Large intestine (tissue), 12 donors: Measurements from ENCODE around the gene GLI2. TPM values are rescaled to one million over a fixed set of nuclear protein-coding genes. Genes with fewer than 3 reads are reported as not detected.

ENCODE experiments used
- DNase-seq, 2 donors: peaks; one replicate each; pipeline versions ENCODE4 v3.0.0 to v3.0.0-alpha.2; 2013
- H3K27ac ChIP-seq: one replicate; pipeline ENCODE4 v1.5.1; 2013; ENCODE audit warnings: low read length
- H3K27me3 ChIP-seq: 2 replicates; pipeline ENCODE4 v1.6.1; 2013; ENCODE audit warnings: low read length; ENCODE audit not compliant: control insufficient read depth, insufficient read depth
- H3K36me3 ChIP-seq: 2 replicates; pipeline ENCODE4 v1.6.1; 2013; ENCODE audit warnings: low read length; ENCODE audit not compliant: control insufficient read depth, insufficient read depth
- H3K4me1 ChIP-seq: one replicate; pipeline ENCODE4 v1.6.1; 2013; ENCODE audit warnings: low read length; ENCODE audit not compliant: control insufficient read depth, insufficient read depth
- H3K4me3 ChIP-seq: one replicate; pipeline ENCODE4 v1.5.1; 2013; ENCODE audit warnings: low read length
- H3K9me3 ChIP-seq: one replicate; pipeline ENCODE4 v1.6.1; 2013; ENCODE audit warnings: mild to moderate bottlenecking, low read depth, low read length, moderate library complexity; ENCODE audit not compliant: control insufficient read depth
- WGBS: methylation state at CpG from one replicate; pipeline ENCODE4 v1.1.5; 2013; ENCODE audit warnings: low lambda C conversion rate; ENCODE audit not compliant: insufficient coverage; 5-methylcytosine and 5-hydroxymethylcytosine counted together
- long read RNA-seq, 11 donors: transcript quantifications; one replicate each; lab custom pipeline, GENCODE V29; 2026
- polyA plus RNA-seq: library from polyadenylated mRNA; unstranded; fragments of 120-200 nt; gene quantifications from one replicate; pipeline ENCODE4 v1.2.1, GENCODE V29; 2013

The GLI2 gene
- polyA plus RNA-seq: 4.1 TPM
- long read RNA-seq, donor 1: 0 reads
- long read RNA-seq, donor 2: 0 reads
- long read RNA-seq, donor 3: 0 reads
- long read RNA-seq, donor 4: 0 reads
- long read RNA-seq, donor 5: 0 reads
- long read RNA-seq, donor 6, partial matches to known transcripts: 5 of 5 reads
- long read RNA-seq, donor 6, other reads (novel, unspliced or antisense): 0 of 5 reads
- long read RNA-seq, donor 7: 0 reads
- long read RNA-seq, donor 8: 0 reads
- long read RNA-seq, donor 9, partial matches to known transcripts: 0 of 1 reads
- long read RNA-seq, donor 9, other reads (novel, unspliced or antisense): 0 of 1 reads
- long read RNA-seq, donor 10: 0 reads
- long read RNA-seq, donor 11: 0 reads

DNA sequence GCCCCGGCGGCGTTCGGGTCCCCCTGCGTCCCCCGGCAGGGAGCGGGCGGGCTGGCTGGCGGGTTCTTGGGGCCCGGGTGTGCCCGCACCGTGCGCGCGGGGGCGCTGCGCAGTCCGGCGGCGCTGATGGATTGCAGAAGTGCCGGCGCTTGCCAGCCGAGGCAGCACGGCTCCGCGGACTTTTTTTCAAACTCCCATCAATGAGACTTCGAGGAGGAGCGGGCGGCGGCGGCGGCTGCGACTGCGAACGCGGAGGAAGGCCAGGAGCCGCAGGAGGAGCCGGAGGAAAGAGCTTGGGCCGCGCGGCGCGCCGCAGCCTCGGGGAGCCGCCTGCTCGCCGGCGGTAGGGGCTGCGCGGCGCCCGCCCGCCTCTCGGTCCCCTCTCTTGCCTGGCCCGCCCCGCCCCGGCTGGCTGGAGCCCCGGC, at the start of gene GLI2:
Gene GLI2 (plus strand): TSS at position 123 of the 425 bp plus-strand sequence. CDS start 61,453 bp downstream, outside the sequence.
- peak; percentile 60 to 72 for DNase-seq
- peaks cover 8% of the 10 kb centered on the region for H3K9me3 ChIP-seq
- H3K4me1 ChIP-seq: peaks cover 25% of the 10 kb centered on the region
- H3K36me3 ChIP-seq: no peaks in the 10 kb centered on the region
- H3K27me3 ChIP-seq: peaks cover 91% of the 10 kb centered on the region
- whole genome bisulfite sequencing: no CpG with 5 or more reads among the region's 59 CpGs
- H3K4me3 ChIP-seq: peak within 1 kb of the TSS; percentile 52
- peak within 1 kb of the TSS; percentile 76 for H3K27ac ChIP-seq

DNA sequence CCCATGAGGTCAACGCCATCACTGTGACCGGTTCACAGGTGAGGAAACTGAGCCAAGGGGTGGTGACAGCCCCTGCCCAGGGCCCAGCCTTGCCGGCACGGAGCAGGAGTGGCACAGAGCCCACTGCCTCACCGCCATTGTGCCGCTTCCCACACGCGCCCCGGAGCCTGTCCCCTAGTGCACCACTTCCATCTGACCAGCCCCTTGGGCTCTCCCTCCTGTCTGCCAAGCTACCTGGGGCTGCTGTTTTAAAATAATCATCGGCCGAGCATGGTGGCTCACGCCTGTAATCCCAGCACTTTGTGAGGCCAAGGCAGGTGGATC, 49.7 kb upstream of the GLI2 start:
- Histone ChIP-seq H3K36me3 (no peaks in the 10 kb centered on the region), H3K4me1 (no peaks in the 10 kb centered on the region), H3K9me3 (no peaks in the 10 kb centered on the region), H3K27ac (no peak overlapping the region), H3K27me3 (peaks cover 25% of the 10 kb centered on the region), H3K4me3 (no peak overlapping the region)
- no peak for DNase-seq
- WGBS: no CpG with 5 or more reads among the region's 12 CpGs

DNA sequence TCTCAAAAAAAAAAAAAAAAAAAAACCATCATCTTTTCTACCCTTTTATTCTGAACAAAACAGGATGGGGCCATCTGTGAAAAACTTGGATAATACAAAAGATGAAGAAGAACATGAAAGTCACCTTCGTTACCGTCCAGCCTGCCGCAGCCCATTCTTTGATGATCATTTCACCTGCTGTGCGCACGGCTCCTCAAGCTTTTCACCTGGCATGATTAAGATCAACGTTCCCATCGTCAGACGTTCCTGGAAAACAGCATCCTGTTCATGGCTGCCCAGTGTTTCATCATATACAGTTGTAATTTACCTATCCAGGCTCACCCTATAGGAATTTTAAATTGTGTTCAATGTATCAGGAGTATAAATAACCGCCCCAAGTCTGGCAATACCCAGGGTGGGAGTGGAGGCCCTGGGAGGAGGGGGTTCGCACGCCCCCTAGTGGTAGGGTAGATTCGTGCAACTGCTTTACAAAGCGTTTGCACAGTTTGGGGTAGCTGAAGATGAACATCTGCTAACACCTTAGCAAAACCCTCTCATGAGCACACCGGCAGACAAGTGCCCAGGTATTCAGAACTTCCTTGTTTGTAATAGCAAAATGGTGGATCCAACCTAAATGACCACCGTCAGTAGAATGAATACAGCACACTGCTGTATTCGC, 49.0 kb upstream of the GLI2 start:
- WGBS: 95% methylated on average over 4 of the region's 16 CpGs
- Histone ChIP-seq H3K36me3 (no peaks in the 10 kb centered on the region), H3K27me3 (peaks cover 23% of the 10 kb centered on the region), H3K4me1 (no peaks in the 10 kb centered on the region), H3K4me3 (no peak overlapping the region), H3K9me3 (no peaks in the 10 kb centered on the region), H3K27ac (no peak overlapping the region)
- DNase-seq: no peak

DNA sequence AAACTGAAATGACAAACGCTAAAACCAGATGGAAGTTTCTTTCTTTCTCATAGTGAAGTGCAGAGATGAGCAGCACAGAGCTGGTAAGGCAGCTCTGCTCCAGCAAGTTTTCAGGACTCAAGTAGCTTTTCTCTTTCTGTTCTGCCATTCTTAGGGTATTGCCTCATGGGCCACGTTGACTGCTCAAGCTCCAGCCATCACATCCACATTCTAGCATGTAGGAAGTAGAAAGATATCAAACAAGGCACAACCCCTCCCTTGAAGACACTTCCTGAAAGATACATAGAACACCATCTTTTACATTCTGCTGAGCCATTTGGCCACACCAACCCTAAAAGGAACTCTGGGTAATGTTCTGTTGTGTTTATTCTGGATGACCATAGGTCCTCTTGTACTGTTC, 48.5 kb upstream of the GLI2 start:
- H3K9me3 ChIP-seq: no peaks in the 10 kb centered on the region
- H3K36me3 ChIP-seq: no peaks in the 10 kb centered on the region
- DNase-seq: no peak
- H3K4me1 ChIP-seq: no peaks in the 10 kb centered on the region
- H3K4me3 ChIP-seq: no peak overlapping the region
- WGBS: no CpG with 5 or more reads among the region's 2 CpGs
- H3K27me3 ChIP-seq: peaks cover 23% of the 10 kb centered on the region
- H3K27ac ChIP-seq: no peak overlapping the region

DNA sequence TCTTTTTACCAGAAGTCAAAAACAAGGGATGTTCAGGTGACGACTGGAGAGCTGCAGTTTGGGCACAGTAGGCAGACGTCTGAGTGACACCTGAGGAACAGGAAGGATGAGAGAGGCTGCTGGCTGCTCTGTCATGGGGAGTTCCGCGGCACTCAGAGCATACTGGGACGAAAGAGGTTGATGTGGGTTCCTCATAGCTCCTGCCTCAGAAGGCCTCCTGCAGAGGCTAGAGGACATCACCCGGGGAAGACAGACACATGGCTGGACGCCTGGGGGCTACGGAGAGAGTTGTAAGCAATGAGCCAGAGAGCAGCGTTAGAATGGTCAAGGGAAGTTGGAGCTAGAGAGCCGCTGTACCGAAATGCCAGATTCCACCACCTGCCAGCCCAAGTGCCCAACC, 45.1 kb upstream of the GLI2 start:
- H3K36me3 ChIP-seq: no peaks in the 10 kb centered on the region
- no peaks in the 10 kb centered on the region for H3K4me1 ChIP-seq
- no peak overlapping the region for H3K27ac ChIP-seq
- WGBS: no CpG with 5 or more reads among the region's 11 CpGs
- no peaks in the 10 kb centered on the region for H3K9me3 ChIP-seq
- DNase-seq: no peak
- H3K27me3 ChIP-seq: peaks cover 44% of the 10 kb centered on the region
- H3K4me3 ChIP-seq: no peak overlapping the region

DNA sequence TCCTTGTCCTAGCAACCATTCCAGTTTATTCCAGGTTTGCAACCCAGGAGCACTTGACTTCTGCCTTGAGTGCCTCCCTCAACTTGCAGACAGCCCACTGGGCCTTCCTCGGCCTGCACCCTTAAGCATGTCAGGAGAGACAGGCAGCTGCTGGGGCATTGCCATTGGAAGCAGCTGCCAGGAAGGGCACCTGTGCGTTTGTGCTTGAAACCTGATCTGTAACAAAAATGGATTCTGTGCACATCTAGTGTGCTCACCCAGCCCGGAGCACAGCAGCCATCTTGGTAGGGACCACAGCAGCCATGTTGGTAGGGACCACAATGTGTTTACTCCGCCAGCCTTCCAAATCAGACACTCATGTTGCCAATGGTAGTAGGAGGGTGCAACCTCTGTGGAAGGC, 44.3 kb upstream of the GLI2 start:
- H3K27me3 ChIP-seq: peaks cover 50% of the 10 kb centered on the region
- no peaks in the 10 kb centered on the region for H3K9me3 ChIP-seq
- no peaks in the 10 kb centered on the region for H3K36me3 ChIP-seq
- no peak for DNase-seq
- H3K4me1 ChIP-seq: no peaks in the 10 kb centered on the region
- WGBS: no CpG with 5 or more reads among the region's 4 CpGs
- no peak overlapping the region for H3K4me3 ChIP-seq
- no peak overlapping the region for H3K27ac ChIP-seq

DNA sequence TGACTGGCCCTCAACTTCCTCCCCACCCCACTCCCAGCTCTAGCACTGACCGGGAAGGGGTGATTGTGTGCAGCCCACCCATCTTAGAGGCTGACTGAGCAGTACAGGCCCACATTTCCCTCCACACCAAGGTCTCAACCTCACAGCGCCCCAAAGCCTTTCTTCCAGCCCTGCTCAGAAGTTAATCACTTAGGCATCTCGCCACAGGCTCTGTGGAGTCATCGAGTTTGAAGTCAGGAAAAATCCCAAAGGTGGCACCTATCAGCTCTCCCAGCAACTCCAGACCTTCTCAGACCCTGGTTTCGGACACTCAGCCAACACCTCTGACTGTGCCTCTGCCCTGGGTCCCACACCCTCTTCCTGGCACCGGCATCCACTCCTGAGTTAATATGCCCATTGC, 43.0 kb upstream of the GLI2 start:
- Histone ChIP-seq H3K27ac (no peak overlapping the region), H3K27me3 (peaks cover 52% of the 10 kb centered on the region), H3K36me3 (no peaks in the 10 kb centered on the region), H3K9me3 (no peaks in the 10 kb centered on the region), H3K4me1 (peaks cover 1% of the 10 kb centered on the region), H3K4me3 (no peak overlapping the region)
- WGBS: no CpG with 5 or more reads among the region's 6 CpGs
- no peak for DNase-seq

DNA sequence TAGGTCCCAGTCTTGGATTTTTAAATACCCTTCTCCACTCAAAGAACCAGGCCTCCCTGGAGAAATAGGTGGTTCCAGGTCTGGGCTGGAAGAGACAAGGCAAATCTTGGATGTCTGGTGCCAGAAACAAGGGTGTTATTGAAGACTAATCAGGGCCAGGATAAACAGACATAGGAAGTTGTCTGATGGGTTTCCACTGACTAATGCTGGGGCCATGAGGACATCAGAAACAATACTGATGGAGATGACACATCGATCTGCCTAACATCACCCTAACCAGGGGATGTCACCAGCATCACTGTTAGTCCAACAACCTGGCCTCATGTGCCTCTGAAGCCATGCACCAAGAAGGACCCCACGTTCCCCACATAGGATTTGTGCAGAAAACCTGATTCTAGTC, 42.5 kb upstream of the GLI2 start:
- WGBS: 80% methylated on average over 1 of the region's 2 CpGs
- no peak for DNase-seq
- no peak overlapping the region for H3K4me3 ChIP-seq
- peaks cover 52% of the 10 kb centered on the region for H3K27me3 ChIP-seq
- H3K4me1 ChIP-seq: peaks cover 3% of the 10 kb centered on the region
- no peaks in the 10 kb centered on the region for H3K9me3 ChIP-seq
- H3K27ac ChIP-seq: no peak overlapping the region
- H3K36me3 ChIP-seq: no peaks in the 10 kb centered on the region

DNA sequence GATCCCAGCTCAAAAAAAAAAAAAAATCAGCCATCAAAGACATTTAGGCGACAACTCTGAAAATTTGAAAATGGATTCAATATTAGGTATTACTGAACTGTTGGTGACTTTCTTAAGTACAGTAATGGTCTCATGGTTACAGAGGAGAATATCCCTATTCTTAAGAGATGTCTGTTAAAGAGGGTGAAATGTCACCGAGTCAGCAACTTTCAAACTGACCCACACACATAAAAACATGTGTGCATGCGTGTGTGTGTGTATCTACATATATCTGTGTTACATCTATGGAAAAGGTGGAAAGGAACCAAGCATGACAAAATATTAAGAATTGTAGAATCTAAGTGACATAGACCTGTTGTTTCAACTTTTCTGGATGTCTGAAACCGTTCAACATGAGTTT, 41.6 kb upstream of the GLI2 start:
- Histone ChIP-seq H3K27me3 (peaks cover 48% of the 10 kb centered on the region), H3K36me3 (no peaks in the 10 kb centered on the region), H3K4me1 (peaks cover 3% of the 10 kb centered on the region), H3K27ac (no peak overlapping the region), H3K4me3 (no peak overlapping the region), H3K9me3 (no peaks in the 10 kb centered on the region)
- 40% methylated on average over 1 of the region's 4 CpGs for WGBS
- DNase-seq: no peak

DNA sequence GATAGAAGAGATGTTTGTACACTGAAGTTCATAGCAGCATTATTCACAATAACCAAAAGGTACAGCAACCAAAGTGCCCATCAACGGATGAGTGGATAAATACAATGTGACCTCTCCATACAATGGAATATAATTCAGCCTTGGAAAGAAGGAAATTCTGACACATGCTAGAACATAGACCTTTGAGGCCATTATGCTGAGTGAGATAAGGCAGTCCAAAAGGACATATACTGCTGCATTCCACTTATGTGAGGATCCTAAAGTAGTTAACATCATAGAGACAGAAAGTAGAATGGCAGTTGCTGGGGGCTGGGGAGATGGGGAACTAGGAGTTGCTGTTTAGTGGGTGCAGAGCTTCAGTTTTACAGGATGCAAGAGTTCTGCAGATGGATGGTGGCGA, 38.2 kb upstream of the GLI2 start:
- Histone ChIP-seq H3K36me3 (no peaks in the 10 kb centered on the region), H3K4me1 (peaks cover 3% of the 10 kb centered on the region), H3K27ac (no peak overlapping the region), H3K4me3 (no peak overlapping the region), H3K9me3 (no peaks in the 10 kb centered on the region), H3K27me3 (peaks cover 42% of the 10 kb centered on the region)
- peak; percentile 69 to 82 for DNase-seq
- 100% methylated on average over 1 of the region's 2 CpGs for WGBS

DNA sequence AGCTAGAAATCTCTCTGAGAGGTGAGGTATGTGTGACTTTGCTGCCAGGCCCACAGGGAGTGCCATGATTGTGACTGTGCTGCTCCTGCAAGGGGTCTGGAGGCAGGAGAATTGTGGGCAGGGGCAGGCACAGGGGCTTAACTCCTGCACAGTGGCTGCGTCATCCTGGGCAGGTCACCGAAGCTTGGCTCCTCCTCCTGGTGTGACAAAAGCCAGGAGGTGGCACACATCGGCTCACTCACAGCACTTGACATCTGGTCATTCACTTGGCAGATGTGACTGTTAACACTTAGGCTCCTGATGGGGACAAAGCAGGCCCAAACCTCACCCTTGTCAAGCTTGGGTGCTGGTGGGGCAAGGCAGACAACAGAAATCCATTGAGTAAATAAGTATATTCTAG, 36.4 kb upstream of the GLI2 start:
- H3K4me1 ChIP-seq: peaks cover 3% of the 10 kb centered on the region
- WGBS: no CpG with 5 or more reads among the region's 3 CpGs
- no peaks in the 10 kb centered on the region for H3K36me3 ChIP-seq
- peaks cover 27% of the 10 kb centered on the region for H3K27me3 ChIP-seq
- no peak overlapping the region for H3K27ac ChIP-seq
- H3K9me3 ChIP-seq: no peaks in the 10 kb centered on the region
- no peak overlapping the region for H3K4me3 ChIP-seq
- DNase-seq: no peak
